ENCODE measurements around the gene GABRB1.
A peak's percentile ranks its signal among the peaks of the same experiment; 100 is the strongest.

Gene GABRB1

DNA sequence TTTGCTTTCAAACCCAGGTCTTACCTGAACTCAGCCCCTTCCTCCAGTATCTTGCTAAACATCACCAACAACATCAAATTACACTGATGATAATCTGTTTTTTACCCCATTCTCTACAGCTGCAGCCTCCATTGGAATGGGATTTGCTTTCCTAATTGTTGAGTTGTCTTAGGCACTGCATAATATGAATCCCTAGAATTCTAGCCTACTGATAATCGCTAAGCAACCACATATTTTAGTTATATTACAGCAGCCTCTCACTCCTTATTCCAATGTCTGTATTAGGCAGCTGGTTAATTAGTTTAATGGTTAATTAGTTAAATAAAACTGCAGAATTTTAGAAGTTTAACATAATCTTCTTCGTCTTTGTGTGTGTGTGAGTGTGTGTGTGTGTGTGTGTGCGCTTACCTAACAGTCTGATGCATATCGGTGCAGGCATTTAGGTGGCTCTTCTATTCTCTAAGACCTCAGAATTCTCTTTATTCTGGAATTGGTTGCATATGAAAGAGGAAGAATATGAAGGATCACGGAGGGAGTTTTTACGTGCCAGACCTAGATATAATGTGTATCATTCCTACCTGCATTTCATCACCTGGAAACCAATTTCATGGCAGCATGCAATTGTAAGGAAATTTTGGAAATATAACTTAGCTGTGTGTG is 437.5 kb downstream of the GABRB1 start:
- peak; percentile 16 for DNase-seq (ENCODE audit: low spot score)

GRCh38 chr4:47469951-47470350 is 438.6 kb downstream of the GABRB1 start:
- no peak for DNase-seq (ENCODE audit: low spot score)

- DNase-seq (ENCODE audit: low spot score), result no peak
Observed at GRCh38 chr4:47471064-47471463, 439.7 kb downstream of the GABRB1 start.

GRCh38 chr4:47471591-47471990 is 440.2 kb downstream of the GABRB1 start:
- DNase-seq (ENCODE audit: low spot score), result no peak

DNA sequence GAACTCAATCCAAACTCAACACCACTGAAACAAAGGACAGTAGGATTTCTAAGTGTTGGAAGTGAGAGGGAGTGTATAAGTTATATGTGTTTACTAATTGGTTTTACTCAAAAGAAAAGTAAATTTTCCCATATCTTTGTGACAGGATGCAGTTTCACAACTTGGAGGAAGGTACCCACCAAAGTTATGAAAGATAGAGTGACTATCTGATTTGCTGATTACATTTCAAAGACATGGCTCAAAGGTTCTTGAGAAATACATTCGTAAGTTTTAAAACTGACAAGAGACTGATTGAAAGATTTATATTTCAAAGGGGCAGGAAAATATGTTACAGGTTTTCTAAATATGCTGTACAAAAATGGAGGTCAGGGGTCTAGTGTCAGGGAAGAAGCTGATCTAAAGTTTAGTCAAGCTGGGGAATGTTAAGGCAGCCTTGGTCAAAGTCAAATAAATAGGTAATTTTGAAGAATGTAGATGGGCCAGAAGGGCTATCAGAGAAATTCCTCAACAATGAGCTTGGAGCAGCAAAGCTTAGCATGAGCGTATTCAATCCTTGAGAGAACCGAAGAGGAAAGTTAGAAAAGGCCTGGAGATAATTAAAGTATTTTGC is 441.9 kb downstream of the GABRB1 start:
- DNase-seq (ENCODE audit: low spot score), result no peak

DNA sequence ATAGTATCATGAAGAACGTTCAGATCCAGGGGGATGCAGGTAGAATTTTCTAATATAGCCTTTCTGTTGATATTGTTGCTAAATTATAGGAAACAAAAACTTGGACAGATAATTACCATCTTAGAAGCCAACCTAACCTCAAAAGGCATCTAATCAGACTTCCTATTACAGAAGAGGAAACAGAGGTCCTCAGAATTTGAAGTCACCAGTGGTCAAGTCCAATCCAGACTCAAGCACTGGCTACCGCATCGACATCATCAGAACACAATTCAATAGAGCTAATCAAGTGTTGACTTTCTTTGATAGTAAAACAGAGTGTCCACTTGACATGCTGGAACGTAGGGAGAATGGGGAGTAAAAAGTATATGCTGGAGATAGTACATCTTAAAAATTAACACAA is 443.4 kb downstream of the GABRB1 start:
- DNase-seq (ENCODE audit: low spot score), result no peak

- no peak for DNase-seq (ENCODE audit: low spot score)
Observed at GRCh38 chr4:47475411-47475810, 444.0 kb downstream of the GABRB1 start.

Measured in SK-N-DZ (cell line).